HPDE6-E6E7 (cell line): ENCODE measurements around the gene GPR143.
"Not testable (repeated sequence)": the region's sequence is repeated elsewhere in the genome, so short reads cannot be mapped to it uniquely, and the experiment has no call there.

ENCODE experiments used
- DNase-seq: peaks from one replicate; pipeline ENCODE4 v3.0.0; 2011; ENCODE audit warnings: missing footprints; ENCODE audit errors: extremely low spot score

Gene GPR143

GRCh38 chrX:9768321-9768839 lies 2.7 kb upstream of the GPR143 start:
- not testable (repeated sequence) for DNase-seq

- DNase-seq = no peak
Measured at GRCh38 chrX:9767375-9767774, 1.7 kb upstream of the GPR143 start.

GRCh38 chrX:9765072-9765736 lies 443 bp downstream of the GPR143 start:
- no peak for DNase-seq

- no peak for DNase-seq
Measured at GRCh38 chrX:9759337-9759736, 6.3 kb downstream of the GPR143 start.

- no peak for DNase-seq
Measured at GRCh38 chrX:9758021-9758638, 7.5 kb downstream of the GPR143 start.

- no peak for DNase-seq
Measured at GRCh38 chrX:9757366-9757765, 8.3 kb downstream of the GPR143 start.

GRCh38 chrX:9749146-9749692 lies 16.4 kb downstream of the GPR143 start:
- DNase-seq = no peak

- no peak for DNase-seq
Measured at GRCh38 chrX:9747644-9748043, 18.0 kb downstream of the GPR143 start.

GRCh38 chrX:9746148-9746888 lies 19.3 kb downstream of the GPR143 start:
- DNase-seq = no peak

- DNase-seq = no peak
Measured at GRCh38 chrX:9745417-9746115, 20.1 kb downstream of the GPR143 start.

GRCh38 chrX:9739130-9739529 lies 26.5 kb downstream of the GPR143 start:
- DNase-seq = no peak

GRCh38 chrX:9738151-9738550 lies 27.5 kb downstream of the GPR143 start:
- no peak for DNase-seq

- DNase-seq = no peak
Measured at GRCh38 chrX:9737363-9737762, 28.3 kb downstream of the GPR143 start.

- no peak for DNase-seq
Measured at GRCh38 chrX:9730752-9731151, 34.9 kb downstream of the GPR143 start.

- no peak for DNase-seq
Measured at GRCh38 chrX:9730078-9730477, 35.6 kb downstream of the GPR143 start.

- DNase-seq = no peak
Measured at GRCh38 chrX:9729171-9729885, 36.3 kb downstream of the GPR143 start.

- no peak for DNase-seq
Measured at GRCh38 chrX:9728261-9728660, 37.4 kb downstream of the GPR143 start.

GRCh38 chrX:9724711-9725110 lies 40.9 kb downstream of the GPR143 start:
- no peak for DNase-seq

GRCh38 chrX:9717376-9717775 lies 48.3 kb downstream of the GPR143 start:
- DNase-seq = no peak

- no peak for DNase-seq
Measured at GRCh38 chrX:9710332-9710731, 55.3 kb downstream of the GPR143 start.

- DNase-seq = peak; percentile 15
Measured at GRCh38 chrX:9708923-9709553, 56.6 kb downstream of the GPR143 start.
